Measurements from ENCODE around the gene MTERF4.

DNA sequence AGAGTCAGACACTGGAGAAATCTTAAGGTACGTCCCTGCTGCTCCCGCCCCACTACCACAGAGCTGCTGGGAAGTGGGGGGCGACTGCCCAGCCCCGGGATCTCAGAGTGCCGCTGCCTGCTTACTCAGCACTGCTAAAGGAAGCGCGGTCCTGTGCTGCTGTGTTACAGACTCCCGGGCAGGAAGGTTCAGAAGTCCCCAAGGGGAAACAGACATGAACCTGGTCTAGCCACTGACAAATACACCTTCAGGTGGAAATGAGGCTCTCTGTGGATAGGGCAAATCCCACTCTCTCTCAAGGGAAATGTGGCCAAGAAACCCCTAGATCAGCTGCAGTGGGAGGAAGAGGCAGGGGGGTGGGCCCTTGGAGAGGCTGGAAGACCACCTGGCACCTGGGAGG is 13.7 kb downstream of the MTERF4 start:
- TF ChIP-seq, protein P1, sequence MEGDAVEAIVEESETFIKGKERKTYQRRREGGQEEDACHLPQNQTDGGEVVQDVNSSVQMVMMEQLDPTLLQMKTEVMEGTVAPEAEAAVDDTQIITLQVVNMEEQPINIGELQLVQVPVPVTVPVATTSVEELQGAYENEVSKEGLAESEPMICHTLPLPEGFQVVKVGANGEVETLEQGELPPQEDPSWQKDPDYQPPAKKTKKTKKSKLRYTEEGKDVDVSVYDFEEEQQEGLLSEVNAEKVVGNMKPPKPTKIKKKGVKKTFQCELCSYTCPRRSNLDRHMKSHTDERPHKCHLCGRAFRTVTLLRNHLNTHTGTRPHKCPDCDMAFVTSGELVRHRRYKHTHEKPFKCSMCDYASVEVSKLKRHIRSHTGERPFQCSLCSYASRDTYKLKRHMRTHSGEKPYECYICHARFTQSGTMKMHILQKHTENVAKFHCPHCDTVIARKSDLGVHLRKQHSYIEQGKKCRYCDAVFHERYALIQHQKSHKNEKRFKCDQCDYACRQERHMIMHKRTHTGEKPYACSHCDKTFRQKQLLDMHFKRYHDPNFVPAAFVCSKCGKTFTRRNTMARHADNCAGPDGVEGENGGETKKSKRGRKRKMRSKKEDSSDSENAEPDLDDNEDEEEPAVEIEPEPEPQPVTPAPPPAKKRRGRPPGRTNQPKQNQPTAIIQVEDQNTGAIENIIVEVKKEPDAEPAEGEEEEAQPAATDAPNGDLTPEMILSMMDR (IDR thresholded peaks at IDR 0.05) = no peak
- TF ChIP-seq POLR2A (IDR thresholded peaks at IDR 0.05) = no peak
